Measurements from ENCODE around the gene PHF11.

PHF11 gene

DNA sequence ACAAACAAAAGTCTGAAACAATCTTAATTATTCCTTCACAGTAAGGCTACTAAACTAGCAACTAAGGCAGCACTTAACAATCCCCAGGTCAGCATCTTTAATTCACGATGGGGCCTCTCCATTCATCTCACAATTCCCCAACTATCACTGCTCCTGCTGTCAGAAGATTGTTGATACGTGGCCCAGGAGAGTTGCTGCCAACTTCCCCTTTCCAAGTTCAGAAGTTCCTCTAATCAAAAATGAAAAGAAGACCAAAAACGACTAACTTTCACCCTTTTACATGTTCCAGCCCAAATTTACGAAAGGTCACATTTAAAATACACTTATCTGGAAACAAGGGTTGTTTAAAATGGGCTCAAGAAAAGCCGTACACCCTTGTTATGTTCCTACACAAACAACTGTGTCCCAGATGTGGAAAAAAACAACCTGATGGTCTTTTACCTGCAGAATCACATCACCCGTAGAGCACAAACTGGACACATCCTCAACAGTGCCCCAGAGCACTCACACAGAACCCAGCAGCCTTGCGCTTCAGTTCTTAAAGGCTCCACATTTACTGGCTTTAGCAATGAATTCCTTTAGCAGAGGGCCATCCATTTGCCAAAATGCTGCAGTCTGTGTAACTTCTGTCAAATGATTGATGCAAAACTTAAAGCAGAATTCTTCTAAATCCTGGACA, 38.0 kb downstream of the PHF11 start:
- no peak for DNase-seq (ENCODE audit: low read depth)
- H3K4me3 ChIP-seq (ENCODE audit: low read length) = no peak overlapping the region
- TF ChIP-seq, protein P1, sequence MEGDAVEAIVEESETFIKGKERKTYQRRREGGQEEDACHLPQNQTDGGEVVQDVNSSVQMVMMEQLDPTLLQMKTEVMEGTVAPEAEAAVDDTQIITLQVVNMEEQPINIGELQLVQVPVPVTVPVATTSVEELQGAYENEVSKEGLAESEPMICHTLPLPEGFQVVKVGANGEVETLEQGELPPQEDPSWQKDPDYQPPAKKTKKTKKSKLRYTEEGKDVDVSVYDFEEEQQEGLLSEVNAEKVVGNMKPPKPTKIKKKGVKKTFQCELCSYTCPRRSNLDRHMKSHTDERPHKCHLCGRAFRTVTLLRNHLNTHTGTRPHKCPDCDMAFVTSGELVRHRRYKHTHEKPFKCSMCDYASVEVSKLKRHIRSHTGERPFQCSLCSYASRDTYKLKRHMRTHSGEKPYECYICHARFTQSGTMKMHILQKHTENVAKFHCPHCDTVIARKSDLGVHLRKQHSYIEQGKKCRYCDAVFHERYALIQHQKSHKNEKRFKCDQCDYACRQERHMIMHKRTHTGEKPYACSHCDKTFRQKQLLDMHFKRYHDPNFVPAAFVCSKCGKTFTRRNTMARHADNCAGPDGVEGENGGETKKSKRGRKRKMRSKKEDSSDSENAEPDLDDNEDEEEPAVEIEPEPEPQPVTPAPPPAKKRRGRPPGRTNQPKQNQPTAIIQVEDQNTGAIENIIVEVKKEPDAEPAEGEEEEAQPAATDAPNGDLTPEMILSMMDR (conservative IDR thresholded peaks at IDR 0.05; ENCODE audit: low read depth, low read length) = no peak

- TF ChIP-seq, protein P1 (conservative IDR thresholded peaks at IDR 0.05; ENCODE audit: low read depth, low read length) = no peak
- DNase-seq (ENCODE audit: low read depth) = no peak
These were observed 40.6 kb downstream of the PHF11 start for GRCh38 chr13:49536144-49536873.

DNA sequence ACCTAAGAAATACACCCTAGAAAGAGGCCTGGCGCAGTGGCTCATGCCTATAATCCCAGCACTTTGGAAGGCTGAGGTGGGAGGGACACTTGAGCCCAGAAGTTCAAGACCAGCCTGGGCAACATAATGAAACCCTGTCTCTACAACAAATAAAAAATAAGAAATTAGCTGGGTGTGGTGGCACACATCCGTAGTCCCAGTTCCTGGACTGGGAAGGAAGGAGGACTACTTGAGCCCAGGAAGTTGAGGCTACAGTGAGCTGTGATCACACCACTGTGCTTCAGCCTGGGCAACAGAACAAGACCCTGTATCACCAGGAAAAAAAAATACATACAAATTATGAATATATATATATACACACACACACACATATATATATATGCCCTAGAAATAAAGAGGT, 42.7 kb downstream of the PHF11 start:
- DNase-seq (ENCODE audit: low read depth) = no peak
- TF ChIP-seq, protein P1 (conservative IDR thresholded peaks at IDR 0.05; ENCODE audit: low read depth, low read length) = no peak
- no peak overlapping the region for H3K4me3 ChIP-seq (ENCODE audit: low read length)

More at GRCh38 chr13:49536144-49536873, 40.6 kb downstream of the PHF11 start:
- H3K4me3 ChIP-seq (ENCODE audit: low read length) = no peak overlapping the region

DNA sequence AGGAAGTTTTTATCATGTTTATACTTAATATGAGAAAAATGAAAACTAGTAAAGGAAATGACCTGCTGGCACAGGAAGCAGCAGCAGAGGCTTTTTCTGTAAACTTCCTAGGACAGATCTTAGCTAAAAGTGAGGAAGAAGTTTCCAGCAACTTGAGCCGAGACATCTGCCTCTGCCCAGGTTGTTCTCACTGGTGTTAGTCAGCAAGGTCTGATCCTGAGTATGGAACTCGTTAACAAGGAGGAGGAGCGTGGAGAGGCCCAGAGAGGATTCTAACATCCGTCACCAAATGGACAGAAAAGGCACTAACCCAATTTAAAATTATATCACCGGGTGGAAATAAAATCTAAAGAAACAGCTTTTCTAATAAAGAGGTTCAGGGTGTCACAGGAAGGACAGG, 43.6 kb downstream of the PHF11 start:
- no peak for DNase-seq (ENCODE audit: low read depth)
- H3K4me3 ChIP-seq (ENCODE audit: low read length) = no peak overlapping the region
- TF ChIP-seq, protein P1 (conservative IDR thresholded peaks at IDR 0.05; ENCODE audit: low read depth, low read length) = no peak

GRCh38 chr13:49539746-49540145, 44.0 kb downstream of the PHF11 start:
- TF ChIP-seq, protein P1 (conservative IDR thresholded peaks at IDR 0.05; ENCODE audit: low read depth, low read length) = no peak
- DNase-seq (ENCODE audit: low read depth) = no peak
- no peak overlapping the region for H3K4me3 ChIP-seq (ENCODE audit: low read length)

DNA sequence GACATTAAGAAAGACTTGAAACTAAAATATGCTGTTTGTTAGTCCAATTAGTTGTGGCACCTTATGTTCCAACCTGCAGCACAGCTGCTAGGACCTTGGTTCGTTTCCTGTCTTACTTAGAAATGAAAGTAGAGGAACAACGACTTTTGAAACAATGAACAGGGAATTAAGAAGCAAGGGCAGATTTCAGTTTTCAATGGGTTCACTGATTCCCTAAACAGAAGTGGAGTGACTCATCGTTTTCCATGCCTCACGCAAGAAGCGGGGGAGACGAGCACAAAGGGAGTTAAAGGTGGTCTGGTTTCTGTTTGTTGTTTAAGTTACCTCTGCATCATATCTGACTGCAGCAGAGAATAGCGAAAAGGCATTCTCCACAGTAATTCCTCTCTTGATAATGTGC, 44.8 kb downstream of the PHF11 start:
- H3K4me3 ChIP-seq (ENCODE audit: low read length) = no peak overlapping the region
- no peak for DNase-seq (ENCODE audit: low read depth)
- TF ChIP-seq, protein P1 (conservative IDR thresholded peaks at IDR 0.05; ENCODE audit: low read depth, low read length) = no peak

DNA sequence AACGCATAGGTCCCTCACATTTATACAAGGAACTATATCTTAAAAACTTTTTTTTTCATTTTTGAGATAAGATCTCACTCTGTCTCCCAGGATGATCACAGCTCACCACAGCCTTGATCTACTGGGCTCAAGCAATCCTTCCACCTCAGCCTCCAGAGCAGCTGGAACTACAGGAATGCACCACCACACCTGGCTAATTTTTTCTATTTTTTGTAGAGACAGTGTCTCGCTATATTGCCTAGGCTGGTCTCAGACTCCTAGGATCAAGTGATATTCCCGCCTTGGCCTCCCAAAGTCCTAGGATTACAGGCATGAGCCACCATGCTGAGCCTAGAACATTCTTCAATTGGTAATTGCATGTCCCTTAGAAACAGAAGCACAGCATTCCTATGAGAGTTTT, 47.9 kb downstream of the PHF11 start:
- TF ChIP-seq, protein P1 (conservative IDR thresholded peaks at IDR 0.05; ENCODE audit: low read depth, low read length) = no peak
- no peak overlapping the region for H3K4me3 ChIP-seq (ENCODE audit: low read length)
- DNase-seq (ENCODE audit: low read depth) = no peak

Measured in retinal pigment epithelial cell (primary cell).